Neural cell (in vitro differentiated cells): ENCODE results near the gene TAOK2.

ENCODE experiments used
- CTCF ChIP-seq: fragments of 450-650 bp; IDR thresholded peaks from 2 replicates; pipeline ENCODE4 v1.5.1; 2014; ENCODE audit warnings: antibody characterized with exemption, mild to moderate bottlenecking, moderate library complexity; ENCODE audit not compliant: poor library complexity, severe bottlenecking
- EP300 ChIP-seq: fragments of 450-650 bp; conservative IDR thresholded peaks from 2 replicates; pipeline ENCODE4 v1.6.1; 2014; ENCODE audit warnings: antibody characterized with exemption, mild to moderate bottlenecking, moderate library complexity; ENCODE audit not compliant: poor library complexity, severe bottlenecking
- EZH2 ChIP-seq: fragments of 200-600, 300-800 bp; shearing (Covaris generic), sonication (generic); IDR thresholded peaks from 2 replicates; pipeline ENCODE4 v1.6.1; 2014; ENCODE audit warnings: antibody characterized with exemption, low read length, borderline replicate concordance, mild to moderate bottlenecking; ENCODE audit not compliant: insufficient read depth, poor library complexity, severe bottlenecking
- MXI1 ChIP-seq: fragments of 450-650 bp; conservative IDR thresholded peaks from 2 replicates; pipeline ENCODE4 v1.6.1; 2014; ENCODE audit warnings: antibody characterized with exemption, mild to moderate bottlenecking; ENCODE audit not compliant: poor library complexity, severe bottlenecking
- POLR2AphosphoS5 ChIP-seq: IDR thresholded peaks from 2 replicates; pipeline ENCODE4 v1.6.1; 2012
- RAD21 ChIP-seq: fragments of 450-650 bp; conservative IDR thresholded peaks from 2 replicates; pipeline ENCODE4 v1.6.1; 2014; ENCODE audit warnings: antibody characterized with exemption, mild to moderate bottlenecking, moderate library complexity
- SMC3 ChIP-seq: fragments of 450-650 bp; conservative IDR thresholded peaks from 2 replicates; pipeline ENCODE4 v1.6.1; 2014; ENCODE audit warnings: antibody characterized with exemption, mild to moderate bottlenecking, moderate library complexity; ENCODE audit not compliant: poor library complexity
- TAF1 ChIP-seq: IDR thresholded peaks from 2 replicates; pipeline ENCODE4 v1.6.1; 2012; ENCODE audit warnings: low read depth
- TF ChIP-seq, protein P1 (sequence below): IDR thresholded peaks from 2 replicates; pipeline ENCODE4 v1.6.1; 2012; ENCODE audit warnings: borderline replicate concordance

- TF ChIP-seq CTCF, result no peak
- TF ChIP-seq POLR2AphosphoS5, result no peak
- TF ChIP-seq EZH2, result no peak
- TF ChIP-seq EP300, result no peak
- no peak for TF ChIP-seq RAD21
- no peak for TF ChIP-seq MXI1
- no peak for TF ChIP-seq SMC3
- TF ChIP-seq TAF1, result no peak
- TF ChIP-seq, protein P1, sequence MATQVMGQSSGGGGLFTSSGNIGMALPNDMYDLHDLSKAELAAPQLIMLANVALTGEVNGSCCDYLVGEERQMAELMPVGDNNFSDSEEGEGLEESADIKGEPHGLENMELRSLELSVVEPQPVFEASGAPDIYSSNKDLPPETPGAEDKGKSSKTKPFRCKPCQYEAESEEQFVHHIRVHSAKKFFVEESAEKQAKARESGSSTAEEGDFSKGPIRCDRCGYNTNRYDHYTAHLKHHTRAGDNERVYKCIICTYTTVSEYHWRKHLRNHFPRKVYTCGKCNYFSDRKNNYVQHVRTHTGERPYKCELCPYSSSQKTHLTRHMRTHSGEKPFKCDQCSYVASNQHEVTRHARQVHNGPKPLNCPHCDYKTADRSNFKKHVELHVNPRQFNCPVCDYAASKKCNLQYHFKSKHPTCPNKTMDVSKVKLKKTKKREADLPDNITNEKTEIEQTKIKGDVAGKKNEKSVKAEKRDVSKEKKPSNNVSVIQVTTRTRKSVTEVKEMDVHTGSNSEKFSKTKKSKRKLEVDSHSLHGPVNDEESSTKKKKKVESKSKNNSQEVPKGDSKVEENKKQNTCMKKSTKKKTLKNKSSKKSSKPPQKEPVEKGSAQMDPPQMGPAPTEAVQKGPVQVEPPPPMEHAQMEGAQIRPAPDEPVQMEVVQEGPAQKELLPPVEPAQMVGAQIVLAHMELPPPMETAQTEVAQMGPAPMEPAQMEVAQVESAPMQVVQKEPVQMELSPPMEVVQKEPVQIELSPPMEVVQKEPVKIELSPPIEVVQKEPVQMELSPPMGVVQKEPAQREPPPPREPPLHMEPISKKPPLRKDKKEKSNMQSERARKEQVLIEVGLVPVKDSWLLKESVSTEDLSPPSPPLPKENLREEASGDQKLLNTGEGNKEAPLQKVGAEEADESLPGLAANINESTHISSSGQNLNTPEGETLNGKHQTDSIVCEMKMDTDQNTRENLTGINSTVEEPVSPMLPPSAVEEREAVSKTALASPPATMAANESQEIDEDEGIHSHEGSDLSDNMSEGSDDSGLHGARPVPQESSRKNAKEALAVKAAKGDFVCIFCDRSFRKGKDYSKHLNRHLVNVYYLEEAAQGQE, result no peak
These were observed 1.2 kb upstream of the TAOK2 start for GRCh38 chr16:29972500-29972899.
